ENCODE measurements around the gene PFKFB2.

PFKFB2 gene

DNA sequence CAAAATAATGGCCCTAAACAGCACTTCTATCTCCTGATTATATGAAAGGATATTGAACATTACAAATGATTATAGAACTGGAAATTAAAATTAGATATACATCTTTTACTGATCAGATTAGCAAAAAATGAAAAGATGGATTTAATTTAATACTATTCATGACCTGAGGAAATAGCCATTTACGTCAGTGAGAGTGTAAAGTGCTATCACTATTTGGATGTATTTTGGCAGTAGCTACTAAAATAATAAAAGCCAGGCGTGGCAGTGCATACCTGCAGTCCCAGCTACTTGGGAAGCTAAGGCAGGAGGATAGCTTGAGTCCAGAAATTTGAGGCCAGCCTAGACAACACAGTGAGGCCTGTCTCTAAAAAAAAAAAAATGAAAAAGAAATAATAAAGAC lies 40.9 kb downstream of the PFKFB2 start:
- DNase-seq, result no peak

DNA sequence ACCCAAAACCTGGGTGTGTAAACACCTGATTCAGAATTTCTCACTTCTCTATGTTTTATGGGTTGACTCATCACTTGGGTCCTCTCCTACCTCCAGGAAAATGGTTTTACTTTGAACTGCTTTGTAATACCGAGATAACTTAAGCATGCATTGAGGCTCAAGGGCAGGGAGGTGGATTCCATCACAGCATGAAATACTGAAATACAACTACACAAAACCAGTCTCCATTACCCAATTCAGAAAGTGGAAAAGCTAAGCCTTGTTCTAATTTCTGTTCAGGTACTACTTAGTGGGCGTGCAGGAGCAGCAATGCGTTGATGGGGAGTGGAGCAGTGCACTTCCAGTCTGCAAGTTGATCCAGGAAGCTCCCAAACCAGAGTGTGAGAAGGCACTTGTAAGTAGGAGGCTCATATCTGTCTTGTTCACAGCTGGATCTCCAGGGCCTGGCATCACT lies 44.8 kb downstream of the PFKFB2 start:
- DNase-seq, result no peak

DNA sequence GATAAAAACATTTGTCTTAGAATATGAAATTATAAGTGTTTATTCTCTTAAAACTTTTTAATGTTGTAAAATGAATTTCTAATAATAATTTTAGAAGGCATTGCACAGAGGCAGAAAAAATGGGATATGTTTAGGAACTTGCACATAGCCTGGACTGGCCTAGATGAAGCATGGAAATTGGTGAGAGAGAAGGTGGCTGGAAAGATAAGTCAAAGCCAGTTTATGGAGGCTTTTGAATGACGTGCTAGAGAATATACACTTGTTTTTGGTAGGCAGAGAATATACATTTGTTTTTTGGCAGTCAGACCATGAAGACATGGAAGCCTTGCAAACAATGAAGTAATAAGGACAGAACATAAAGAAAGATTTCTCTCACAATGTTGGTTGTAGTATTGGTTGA lies 48.6 kb downstream of the PFKFB2 start:
- DNase-seq, result no peak

DNA sequence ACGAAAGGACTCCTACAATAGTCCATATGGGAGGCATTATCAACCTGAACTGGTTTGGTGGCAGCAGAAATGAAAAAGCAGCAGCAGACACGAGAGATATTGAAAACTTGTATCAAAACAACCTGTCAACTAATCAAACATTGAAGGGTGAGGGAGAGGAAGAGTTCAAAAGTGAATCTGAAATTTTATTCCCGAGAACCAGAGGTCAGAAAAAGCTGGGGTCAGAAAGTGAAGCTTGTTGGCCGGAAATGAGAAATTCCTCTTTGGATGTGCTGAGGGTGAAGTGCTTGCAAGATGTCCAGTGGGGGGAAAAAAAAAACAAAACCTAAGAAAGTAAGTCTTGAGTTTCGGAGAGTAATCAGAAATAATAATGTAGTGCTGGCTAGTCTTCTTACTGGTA lies 49.1 kb downstream of the PFKFB2 start:
- DNase-seq, result no peak

DNA sequence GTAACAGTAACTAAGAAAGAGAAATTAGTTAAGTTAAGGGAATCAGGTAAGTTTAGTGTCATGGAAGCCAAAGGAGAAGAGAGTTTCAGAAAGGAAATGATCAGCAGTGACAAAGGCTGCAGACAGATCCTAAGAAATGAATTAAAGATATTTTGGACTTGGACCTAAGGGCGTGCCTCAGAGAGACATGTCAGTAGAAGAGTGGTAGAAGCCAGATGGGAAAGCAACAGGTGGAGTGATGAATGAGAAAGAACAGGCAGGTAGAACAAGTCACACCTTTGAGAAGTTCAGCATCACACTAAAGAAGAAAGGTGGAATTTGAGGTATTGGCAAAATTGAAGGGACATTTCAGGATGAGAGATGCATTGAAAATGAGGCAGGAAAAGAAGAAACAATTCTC lies 49.6 kb downstream of the PFKFB2 start:
- no peak for DNase-seq

DNA sequence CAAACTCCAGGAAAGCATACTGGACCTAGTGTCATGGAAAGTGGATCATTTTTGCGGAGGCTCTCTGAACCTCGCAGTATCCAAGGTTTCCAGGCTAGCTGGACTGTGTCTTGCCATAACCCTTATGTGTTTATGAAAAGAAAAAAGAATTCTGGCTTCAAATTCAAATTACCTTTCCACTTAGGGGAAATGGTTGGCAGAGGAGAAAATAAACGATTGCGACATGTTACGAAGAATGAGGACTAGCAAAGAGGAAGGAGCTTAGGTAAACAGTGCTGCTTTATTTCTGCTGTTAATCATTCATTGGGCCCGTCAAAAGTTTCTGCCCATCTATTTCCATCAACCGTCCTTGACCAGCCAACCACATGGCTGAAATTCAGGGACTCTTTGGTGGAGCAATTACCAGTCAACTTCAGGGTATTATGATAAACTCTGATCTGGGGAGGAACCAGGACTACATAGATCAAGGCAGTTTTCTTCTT lies 50.9 kb downstream of the PFKFB2 start, which contains the start of gene C4BPA:
TSS of gene C4BPA (plus strand) at position 342 of the 482 bp plus-strand sequence. CDS start 8,793 bp downstream, outside the sequence.
- no peak for DNase-seq

DNA sequence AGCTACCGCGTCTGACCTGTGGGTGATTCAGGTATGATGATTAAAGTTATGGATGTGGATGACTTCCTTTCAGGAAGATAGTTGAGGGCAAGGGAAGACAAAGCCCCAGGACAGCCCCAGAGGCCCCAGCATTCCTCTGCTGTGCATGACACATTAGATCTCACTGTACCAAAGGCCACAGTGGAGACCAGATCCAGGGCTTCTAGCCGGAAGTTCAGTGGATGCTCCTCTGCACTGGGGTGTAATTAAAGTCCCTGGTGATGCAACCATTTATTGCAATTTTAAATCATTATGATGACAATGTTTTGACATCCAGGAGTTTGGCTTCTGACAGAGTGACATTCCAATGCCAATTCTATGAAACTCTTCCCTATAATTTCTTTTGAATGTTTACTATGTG lies 55.9 kb downstream of the PFKFB2 start:
- DNase-seq, result no peak

DNA sequence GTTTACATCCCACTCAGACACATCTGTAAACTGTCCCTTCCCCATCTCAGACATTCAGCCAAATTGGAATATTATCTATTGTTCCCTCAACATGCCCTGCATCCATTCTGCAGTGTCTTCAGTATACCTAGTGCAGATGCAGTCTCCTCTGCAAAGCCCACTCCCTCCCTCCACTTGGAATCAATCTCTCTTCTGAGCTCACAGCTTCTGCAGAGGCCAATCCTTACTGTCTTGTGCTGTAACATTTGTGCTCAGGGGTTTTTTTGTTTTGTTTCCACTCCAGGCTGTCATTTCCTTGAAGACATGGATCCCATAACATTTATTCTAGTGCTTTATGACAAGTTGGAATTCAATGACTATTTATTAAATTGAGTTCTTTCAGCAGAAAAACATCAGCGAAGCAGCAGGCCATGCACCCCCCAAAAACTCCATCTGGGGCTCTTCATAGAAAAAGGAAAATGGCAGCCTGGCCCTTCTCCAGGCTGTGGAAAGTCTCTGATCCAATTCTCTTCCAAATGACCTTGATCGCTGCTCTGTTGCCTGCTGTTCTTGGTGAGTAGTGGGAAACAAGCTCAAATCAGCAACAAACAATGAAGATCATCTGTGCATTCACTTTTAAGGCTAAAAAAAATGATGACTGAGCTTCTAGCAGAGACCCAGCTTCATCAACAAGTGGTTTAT lies 59.7 kb downstream of the PFKFB2 start:
- no peak for DNase-seq

DNA sequence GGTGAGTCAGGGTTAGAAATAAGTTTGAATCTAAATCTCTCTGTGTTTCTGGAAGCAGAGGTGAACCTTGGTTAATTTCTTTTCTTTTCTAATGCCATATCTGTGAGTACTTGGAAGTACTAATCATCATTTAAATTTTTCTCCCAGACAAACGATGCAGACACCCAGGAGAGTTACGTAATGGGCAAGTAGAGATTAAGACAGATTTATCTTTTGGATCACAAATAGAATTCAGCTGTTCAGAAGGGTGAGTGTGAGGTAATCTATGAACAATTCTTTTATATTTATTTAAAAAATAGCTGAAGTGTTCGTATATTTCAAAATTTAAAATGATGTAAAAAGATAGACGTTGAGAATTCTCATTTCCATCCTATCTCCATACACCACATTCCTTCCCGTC lies 62.2 kb downstream of the PFKFB2 start:
- DNase-seq, result no peak

DNA sequence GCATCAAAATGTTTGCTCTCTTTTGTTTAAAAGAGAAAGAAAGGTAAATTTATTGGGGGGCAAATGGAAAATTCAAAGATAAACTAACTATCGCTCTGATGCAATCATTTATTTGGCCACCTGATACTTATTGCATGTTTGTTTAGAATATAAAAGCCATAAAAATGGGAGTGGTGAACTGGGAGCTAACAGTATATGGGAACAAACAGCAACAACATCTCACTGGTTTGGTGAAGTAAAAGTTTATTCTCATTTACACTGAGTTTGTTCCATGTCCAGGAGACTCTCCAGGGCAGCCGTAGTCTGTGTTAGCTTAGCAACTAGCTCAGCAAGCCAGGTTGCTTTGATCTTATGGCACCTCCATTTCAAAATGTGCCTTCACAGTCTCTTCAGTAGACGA lies 71.3 kb downstream of the PFKFB2 start:
- DNase-seq, result no peak

DNA sequence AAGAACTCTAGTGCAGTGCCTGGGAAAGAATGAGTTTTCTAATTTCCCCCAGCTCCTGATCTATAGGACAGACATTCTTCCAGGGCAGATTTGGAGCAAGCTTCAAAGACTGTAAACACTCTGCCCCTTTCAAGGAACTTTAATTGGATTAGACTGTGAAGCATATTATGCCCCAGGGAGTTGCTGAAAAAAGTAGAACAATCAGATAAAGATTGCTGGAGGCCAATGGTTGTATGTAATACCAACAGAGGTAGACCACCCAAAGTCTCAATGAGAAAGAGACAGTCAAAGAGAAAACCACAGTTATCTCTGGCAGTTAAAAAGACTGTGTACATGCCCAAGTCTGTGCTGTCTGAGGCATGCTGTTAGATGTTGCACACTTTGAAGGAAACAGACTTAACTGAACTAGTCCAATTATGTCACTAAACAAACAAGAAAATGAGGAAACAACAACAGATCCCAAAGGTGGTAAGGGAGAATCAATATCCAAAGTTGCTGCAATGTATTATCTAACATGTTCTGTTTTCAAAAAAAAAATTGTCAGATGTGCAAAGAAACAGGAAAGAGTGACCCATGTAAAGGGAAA lies 75.4 kb downstream of the PFKFB2 start:
- DNase-seq, result no peak

DNA sequence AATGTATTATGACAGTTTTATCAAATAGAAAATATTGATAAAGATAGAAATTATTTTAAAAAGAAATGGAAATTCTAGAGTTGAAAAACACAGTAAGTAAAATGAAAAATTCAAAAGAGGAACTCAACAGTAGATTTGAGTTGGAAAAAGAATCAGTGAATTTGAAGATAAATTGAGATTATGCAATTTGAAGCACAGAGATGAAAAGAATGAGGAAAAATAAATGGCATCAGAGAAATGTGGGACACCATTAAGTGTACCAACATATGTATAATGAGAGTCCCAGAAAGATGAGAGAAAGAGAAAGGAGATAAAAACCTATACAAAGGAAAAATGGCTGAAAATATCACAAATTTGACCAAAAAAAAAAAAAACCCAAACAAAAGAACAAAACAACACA lies 76.0 kb downstream of the PFKFB2 start:
- no peak for DNase-seq

Measured in CD4-positive, alpha-beta T cell treated with Interleukin-17A for 4 hours (primary cell).